Measurements from ENCODE around the gene PLD3.

Gene PLD3

GRCh38 chr19:40320558-40320935 lies 27.9 kb upstream of the PLD3 start:
- Histone ChIP-seq H3K79me2 (ENCODE audit: control insufficient read depth, insufficient read depth, low read length, poor library complexity) (no peaks in the 10 kb centered on the region), H4K91ac (ENCODE audit: low read depth, low read length) (no peak overlapping the region), H3K4me3 (ENCODE audit: low read depth, low read length) (no peak overlapping the region), H2BK120ac (ENCODE audit: insufficient read depth, low read length, poor library complexity) (no peak overlapping the region), H3K4me1 (ENCODE audit: control insufficient read depth in 1 of 2, insufficient read depth in 2 of 2, low read length in 2 of 2) (peaks cover 14 to 19% of the 10 kb centered on the region in 2 experiments), H3K18ac (ENCODE audit: low read length) (no peak overlapping the region), H3K23ac (ENCODE audit: low read length) (no peak overlapping the region), H3K27me3 (ENCODE audit: insufficient read depth, low read length) (no peaks in the 10 kb centered on the region), H3K27ac (ENCODE audit: low read depth, low read length) (no peak overlapping the region), H3K36me3 (ENCODE audit: control insufficient read depth in 1 of 2, insufficient read depth in 2 of 2, low read length in 2 of 2) (peaks cover 61 to 63% of the 10 kb centered on the region in 2 experiments), H3K4me2 (ENCODE audit: low read length) (no peak overlapping the region), H3K4ac (ENCODE audit: low read depth, low read length) (no peak overlapping the region), H2AK5ac (ENCODE audit: low read length) (no peak overlapping the region), H3K9ac (ENCODE audit: low read length) (no peak overlapping the region), H3K79me1 (ENCODE audit: low read length) (peaks cover 5% of the 10 kb centered on the region), H2BK12ac (ENCODE audit: low read length) (no peak overlapping the region), H3K14ac (ENCODE audit: low read length) (no peak overlapping the region), H4K8ac (ENCODE audit: low read depth, low read length) (no peak overlapping the region), H2AFZ (ENCODE audit: insufficient read depth, low read length, poor library complexity) (no peak overlapping the region), H3K9me3 (ENCODE audit: insufficient read depth, low read depth, low read length) (no peaks in the 10 kb centered on the region), H2BK5ac (ENCODE audit: low read depth, low read length, poor library complexity) (no peak overlapping the region), H4K12ac (ENCODE audit: low read depth, low read length) (no peak overlapping the region)
- no peak for DNase-seq
- WGBS (ENCODE audit: extremely low coverage, insufficient coverage, insufficient read length): no CpG with 5 or more reads among the region's 7 CpGs

DNA sequence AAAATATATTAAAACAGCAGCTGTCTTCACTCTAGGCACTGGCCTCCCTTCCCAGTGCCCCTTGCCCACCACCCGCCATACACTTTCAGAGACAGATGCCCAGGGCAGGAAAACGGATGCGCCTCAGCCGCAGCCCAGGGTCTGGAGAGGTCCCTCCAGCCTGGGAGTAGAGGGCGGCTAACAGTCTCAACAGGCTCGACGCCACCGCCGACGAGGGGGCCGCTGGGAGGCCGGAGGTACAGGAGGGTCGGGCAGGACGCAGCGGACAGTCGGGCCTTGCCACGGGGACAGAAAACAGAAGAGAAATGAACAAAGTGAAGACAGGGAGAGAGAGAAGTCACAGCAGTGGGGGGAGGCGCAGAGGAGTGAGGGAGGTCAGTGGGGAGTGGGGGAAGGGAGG lies 27.4 kb upstream of the PLD3 start:
- DNase-seq: no peak
- H2BK12ac ChIP-seq (ENCODE audit: low read length): no peak overlapping the region
- H3K23ac ChIP-seq (ENCODE audit: low read length): no peak overlapping the region
- no peak overlapping the region for H2BK120ac ChIP-seq (ENCODE audit: insufficient read depth, low read length, poor library complexity)
- no peak overlapping the region for H3K18ac ChIP-seq (ENCODE audit: low read length)
- no peak overlapping the region for H3K4me3 ChIP-seq (ENCODE audit: low read depth, low read length)
- no peaks in the 10 kb centered on the region for H3K9me3 ChIP-seq (ENCODE audit: insufficient read depth, low read depth, low read length)
- WGBS (ENCODE audit: extremely low coverage, insufficient coverage, insufficient read length): no CpG with 5 or more reads among the region's 18 CpGs
- no peak overlapping the region for H4K91ac ChIP-seq (ENCODE audit: low read depth, low read length)
- peaks cover 66 to 67% of the 10 kb centered on the region in 2 experiments for H3K36me3 ChIP-seq (ENCODE audit: control insufficient read depth in 1 of 2, insufficient read depth in 2 of 2, low read length in 2 of 2)
- no peak overlapping the region for H3K4ac ChIP-seq (ENCODE audit: low read depth, low read length)
- no peak overlapping the region for H4K8ac ChIP-seq (ENCODE audit: low read depth, low read length)
- H4K12ac ChIP-seq (ENCODE audit: low read depth, low read length): no peak overlapping the region
- H3K4me1 ChIP-seq (ENCODE audit: control insufficient read depth in 1 of 2, insufficient read depth in 2 of 2, low read length in 2 of 2): peaks cover 14 to 19% of the 10 kb centered on the region in 2 experiments
- H3K4me2 ChIP-seq (ENCODE audit: low read length): no peak overlapping the region
- no peak overlapping the region for H2BK5ac ChIP-seq (ENCODE audit: low read depth, low read length, poor library complexity)
- no peak overlapping the region for H3K27ac ChIP-seq (ENCODE audit: low read depth, low read length)
- peaks cover 5% of the 10 kb centered on the region for H3K79me1 ChIP-seq (ENCODE audit: low read length)
- no peak overlapping the region for H2AFZ ChIP-seq (ENCODE audit: insufficient read depth, low read length, poor library complexity)
- no peaks in the 10 kb centered on the region for H3K27me3 ChIP-seq (ENCODE audit: insufficient read depth, low read length)
- H3K9ac ChIP-seq (ENCODE audit: low read length): no peak overlapping the region
- H3K14ac ChIP-seq (ENCODE audit: low read length): no peak overlapping the region
- no peak overlapping the region for H2AK5ac ChIP-seq (ENCODE audit: low read length)
- H3K79me2 ChIP-seq (ENCODE audit: control insufficient read depth, insufficient read depth, low read length, poor library complexity): no peaks in the 10 kb centered on the region

DNA sequence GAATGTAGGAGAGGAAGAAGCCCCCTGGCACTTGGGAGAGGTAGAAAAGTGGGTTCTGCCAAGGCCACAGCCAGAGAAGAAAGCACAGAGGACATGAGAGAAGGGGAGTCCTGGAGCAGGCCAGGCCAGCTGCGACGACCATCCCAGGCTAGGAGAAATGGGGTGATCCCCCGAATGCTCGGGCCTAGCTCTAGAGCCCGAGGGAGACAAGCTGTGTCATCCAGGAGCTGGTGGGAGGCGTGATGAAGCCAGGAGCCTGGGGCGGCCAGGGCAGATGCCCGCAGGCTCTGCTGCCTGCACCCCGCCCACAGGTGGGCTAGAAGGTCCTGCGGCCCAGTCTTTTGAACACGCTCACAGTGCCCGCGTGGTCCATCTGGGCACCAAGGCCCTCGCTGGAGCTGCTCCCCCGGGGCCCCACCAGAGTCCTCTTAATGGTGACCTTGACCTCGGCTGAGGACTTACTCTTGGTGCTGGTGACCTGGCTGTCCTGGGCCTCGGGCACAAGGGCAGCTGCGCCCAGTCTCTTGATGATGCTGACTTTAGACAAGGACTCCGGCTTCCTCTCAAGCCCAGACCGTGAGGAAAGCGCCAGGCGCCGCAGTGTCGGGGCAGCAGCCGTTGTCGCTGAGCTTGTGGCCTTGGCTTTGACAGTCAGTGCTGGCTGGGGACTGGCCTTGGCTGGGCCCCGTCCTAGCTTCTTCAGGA lies 26.8 kb upstream of the PLD3 start:
- Histone ChIP-seq H3K4me1 (ENCODE audit: control insufficient read depth in 1 of 2, insufficient read depth in 2 of 2, low read length in 2 of 2) (peaks cover 14 to 19% of the 10 kb centered on the region in 2 experiments), H3K27ac (ENCODE audit: low read depth, low read length) (no peak overlapping the region), H3K14ac (ENCODE audit: low read length) (no peak overlapping the region), H4K12ac (ENCODE audit: low read depth, low read length) (no peak overlapping the region), H3K18ac (ENCODE audit: low read length) (peak overlapping the region; percentile 29), H2AFZ (ENCODE audit: insufficient read depth, low read length, poor library complexity) (no peak overlapping the region), H3K4me3 (ENCODE audit: low read depth, low read length) (no peak overlapping the region), H3K9ac (ENCODE audit: low read length) (no peak overlapping the region), H3K4me2 (ENCODE audit: low read length) (no peak overlapping the region), H3K4ac (ENCODE audit: low read depth, low read length) (no peak overlapping the region), H3K79me1 (ENCODE audit: low read length) (peaks cover 5% of the 10 kb centered on the region), H3K23ac (ENCODE audit: low read length) (no peak overlapping the region), H3K79me2 (ENCODE audit: control insufficient read depth, insufficient read depth, low read length, poor library complexity) (no peaks in the 10 kb centered on the region), H3K27me3 (ENCODE audit: insufficient read depth, low read length) (no peaks in the 10 kb centered on the region), H3K9me3 (ENCODE audit: insufficient read depth, low read depth, low read length) (no peaks in the 10 kb centered on the region), H4K91ac (ENCODE audit: low read depth, low read length) (no peak overlapping the region), H2BK120ac (ENCODE audit: insufficient read depth, low read length, poor library complexity) (no peak overlapping the region), H2BK5ac (ENCODE audit: low read depth, low read length, poor library complexity) (no peak overlapping the region), H4K8ac (ENCODE audit: low read depth, low read length) (no peak overlapping the region), H2AK5ac (ENCODE audit: low read length) (no peak overlapping the region), H3K36me3 (ENCODE audit: control insufficient read depth in 1 of 2, insufficient read depth in 2 of 2, low read length in 2 of 2) (peaks cover 69 to 71% of the 10 kb centered on the region in 2 experiments), H2BK12ac (ENCODE audit: low read length) (no peak overlapping the region)
- no CpG with 5 or more reads among the region's 27 CpGs for WGBS (ENCODE audit: extremely low coverage, insufficient coverage, insufficient read length)
- DNase-seq: no peak

DNA sequence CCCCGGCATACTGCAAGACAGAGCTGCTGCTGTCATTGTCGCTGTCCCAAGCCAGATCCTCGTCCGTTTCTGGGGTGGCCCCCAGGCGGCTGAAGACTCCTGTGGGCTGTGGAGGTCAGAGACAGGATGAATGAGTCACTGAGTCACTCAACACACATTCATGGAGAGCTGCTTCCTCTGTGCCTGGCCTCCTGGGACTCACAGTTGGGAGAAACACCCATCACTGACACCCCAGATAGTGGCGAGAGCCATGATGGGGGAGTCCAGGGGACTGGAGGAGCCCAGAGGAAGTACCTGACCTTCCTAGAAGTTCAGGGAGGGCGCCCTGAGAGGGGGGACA lies 26.3 kb upstream of the PLD3 start:
- H3K36me3 ChIP-seq (ENCODE audit: control insufficient read depth in 1 of 2, insufficient read depth in 2 of 2, low read length in 2 of 2): peaks cover 68 to 72% of the 10 kb centered on the region in 2 experiments
- no peak overlapping the region for H2BK12ac ChIP-seq (ENCODE audit: low read length)
- no peak overlapping the region for H3K23ac ChIP-seq (ENCODE audit: low read length)
- H4K91ac ChIP-seq (ENCODE audit: low read depth, low read length): no peak overlapping the region
- peaks cover 5% of the 10 kb centered on the region for H3K79me1 ChIP-seq (ENCODE audit: low read length)
- no peak overlapping the region for H2BK5ac ChIP-seq (ENCODE audit: low read depth, low read length, poor library complexity)
- H3K79me2 ChIP-seq (ENCODE audit: control insufficient read depth, insufficient read depth, low read length, poor library complexity): no peaks in the 10 kb centered on the region
- H3K9ac ChIP-seq (ENCODE audit: low read length): no peak overlapping the region
- no peak overlapping the region for H3K4me2 ChIP-seq (ENCODE audit: low read length)
- peaks cover 14 to 19% of the 10 kb centered on the region in 2 experiments for H3K4me1 ChIP-seq (ENCODE audit: control insufficient read depth in 1 of 2, insufficient read depth in 2 of 2, low read length in 2 of 2)
- no peak overlapping the region for H2AK5ac ChIP-seq (ENCODE audit: low read length)
- H3K18ac ChIP-seq (ENCODE audit: low read length): peak overlapping the region; percentile 29
- H2BK120ac ChIP-seq (ENCODE audit: insufficient read depth, low read length, poor library complexity): no peak overlapping the region
- H4K8ac ChIP-seq (ENCODE audit: low read depth, low read length): no peak overlapping the region
- H3K27ac ChIP-seq (ENCODE audit: low read depth, low read length): no peak overlapping the region
- no peaks in the 10 kb centered on the region for H3K9me3 ChIP-seq (ENCODE audit: insufficient read depth, low read depth, low read length)
- H4K12ac ChIP-seq (ENCODE audit: low read depth, low read length): no peak overlapping the region
- no peak overlapping the region for H3K4me3 ChIP-seq (ENCODE audit: low read depth, low read length)
- H3K14ac ChIP-seq (ENCODE audit: low read length): no peak overlapping the region
- no peaks in the 10 kb centered on the region for H3K27me3 ChIP-seq (ENCODE audit: insufficient read depth, low read length)
- WGBS (ENCODE audit: extremely low coverage, insufficient coverage, insufficient read length): no CpG with 5 or more reads among the region's 7 CpGs
- no peak overlapping the region for H3K4ac ChIP-seq (ENCODE audit: low read depth, low read length)
- no peak overlapping the region for H2AFZ ChIP-seq (ENCODE audit: insufficient read depth, low read length, poor library complexity)
- DNase-seq: no peak

Measured in trophoblast cell (in vitro differentiated cells and primary cell).